Measurements from ENCODE around the gene UBE2E1.

DNA sequence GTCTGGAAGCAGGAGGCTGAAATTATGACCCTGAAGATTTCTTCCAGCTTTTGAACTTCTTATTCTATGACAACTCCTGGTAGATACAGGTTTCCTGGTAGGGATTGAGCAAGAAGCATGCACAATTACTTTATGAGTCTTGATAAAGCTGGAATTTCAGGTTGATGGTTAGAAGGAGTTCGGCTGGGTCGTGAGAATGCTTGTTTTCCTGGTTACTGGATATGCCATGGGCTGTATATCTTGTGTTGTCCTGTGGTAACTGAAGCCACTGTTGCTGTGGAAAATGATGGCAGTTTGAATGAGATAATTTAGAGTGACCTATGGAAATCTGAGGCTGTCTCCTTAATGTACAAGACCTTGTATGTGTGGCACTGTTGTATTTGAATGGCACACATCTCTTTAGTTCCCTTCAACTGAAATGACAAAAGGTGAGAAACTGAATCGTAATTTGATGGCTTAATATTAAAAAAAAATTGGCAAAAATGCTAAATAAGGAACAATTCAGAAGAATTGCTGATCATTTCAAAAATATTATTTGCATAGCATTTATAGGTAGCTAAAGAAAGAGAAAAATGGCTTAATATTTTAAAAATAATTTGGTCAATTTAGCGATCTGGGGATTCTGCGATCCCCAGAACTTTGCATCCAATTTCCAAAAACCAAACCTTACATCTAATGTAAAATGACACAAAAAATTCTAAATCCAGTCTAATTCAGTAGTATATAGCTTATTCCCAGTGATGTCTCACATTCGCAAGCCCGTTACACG lies 1.1 kb upstream of the UBE2E1 start:
- TF ChIP-seq POLR2A (IDR thresholded peaks at IDR 0.05) (no peak), CTCF (IDR thresholded peaks at IDR 0.05) (no peak)

Data from thyroid gland (tissue), 4 donors.